Esophagus squamous epithelium (tissue), 4 donors: Measurements from ENCODE around the gene ITGB6.
"Not testable (repeated sequence)": the region's sequence is repeated elsewhere in the genome, so short reads cannot be mapped to it uniquely, and the experiment has no call there.

Experiments used
- CTCF ChIP-seq, 6 experiments: fragments of 450-650 bp in 4 of 6; fragments of 200-600 bp in 2 of 6; sonication (generic) in 2 of 6; IDR thresholded peaks; one replicate each; pipeline ENCODE4 v1.5.1; 2016 to 2019; ENCODE audit warnings: antibody characterized with exemption in 6 of 6, mild to moderate bottlenecking in 4 of 6, moderate library complexity in 4 of 6
- POLR2A ChIP-seq, 4 donors: fragments of 450-650 bp; IDR thresholded peaks; one replicate each; pipeline ENCODE4 v1.6.1; 2017; ENCODE audit warnings: antibody characterized with exemption in 4 of 4, mild to moderate bottlenecking in 4 of 4, moderate library complexity in 3 of 4

- not testable (repeated sequence) for TF ChIP-seq POLR2A, CTCF (IDR thresholded peaks at IDR 0.05)
Measured at GRCh38 chr2:160114721-160115120, 85.4 kb downstream of the ITGB6 start.
